ENCODE results near the gene NCEH1.
"Not testable (repeated sequence)": the region's sequence is repeated elsewhere in the genome, so short reads cannot be mapped to it uniquely, and the experiment has no call there.

Gene NCEH1

GRCh38 chr3:172596394-172596706, 114.5 kb downstream of the NCEH1 start:
- TF ChIP-seq CSDC2 (CRISPR knock-in tag; IDR thresholded peaks at IDR 0.05) (no peak), BACH2 (CRISPR knock-in tag; IDR thresholded peaks at IDR 0.05; ENCODE audit: borderline replicate concordance) (no peak), SNAI2 (CRISPR knock-in tag; IDR thresholded peaks at IDR 0.05) (no peak), RARB (CRISPR knock-in tag; IDR thresholded peaks at IDR 0.05) (no peak), ZNF70 (CRISPR knock-in tag; IDR thresholded peaks at IDR 0.05) (no peak), ESRRG (CRISPR knock-in tag; IDR thresholded peaks at IDR 0.05) (no peak), ARNTL (CRISPR knock-in tag; IDR thresholded peaks at IDR 0.05; ENCODE audit: borderline replicate concordance, low read depth) (no peak)
- no peak for ATAC-seq

- no peak for TF ChIP-seq ZNF70 (CRISPR knock-in tag; IDR thresholded peaks at IDR 0.05)
- no peak for TF ChIP-seq ISL1 (CRISPR knock-in tag; IDR thresholded peaks at IDR 0.05)
- TF ChIP-seq ZFP3 (CRISPR knock-in tag; IDR thresholded peaks at IDR 0.05) = no peak
- no peak for TF ChIP-seq ARNTL (CRISPR knock-in tag; IDR thresholded peaks at IDR 0.05; ENCODE audit: borderline replicate concordance, low read depth)
- TF ChIP-seq ZFP30 (CRISPR knock-in tag; IDR thresholded peaks at IDR 0.05) = no peak
- TF ChIP-seq, protein P1, sequence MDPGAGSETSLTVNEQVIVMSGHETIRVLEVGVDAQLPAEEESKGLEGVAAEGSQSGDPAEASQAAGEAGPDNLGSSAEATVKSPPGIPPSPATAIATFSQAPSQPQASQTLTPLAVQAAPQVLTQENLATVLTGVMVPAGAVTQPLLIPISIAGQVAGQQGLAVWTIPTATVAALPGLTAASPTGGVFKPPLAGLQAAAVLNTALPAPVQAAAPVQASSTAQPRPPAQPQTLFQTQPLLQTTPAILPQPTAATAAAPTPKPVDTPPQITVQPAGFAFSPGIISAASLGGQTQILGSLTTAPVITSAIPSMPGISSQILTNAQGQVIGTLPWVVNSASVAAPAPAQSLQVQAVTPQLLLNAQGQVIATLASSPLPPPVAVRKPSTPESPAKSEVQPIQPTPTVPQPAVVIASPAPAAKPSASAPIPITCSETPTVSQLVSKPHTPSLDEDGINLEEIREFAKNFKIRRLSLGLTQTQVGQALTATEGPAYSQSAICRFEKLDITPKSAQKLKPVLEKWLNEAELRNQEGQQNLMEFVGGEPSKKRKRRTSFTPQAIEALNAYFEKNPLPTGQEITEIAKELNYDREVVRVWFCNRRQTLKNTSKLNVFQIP (CRISPR knock-in tag; IDR thresholded peaks at IDR 0.05; ENCODE audit: borderline replicate concordance, low read depth) = no peak
- TF ChIP-seq OSR1 (CRISPR knock-in tag; IDR thresholded peaks at IDR 0.05) = no peak
- TF ChIP-seq, protein P2, sequence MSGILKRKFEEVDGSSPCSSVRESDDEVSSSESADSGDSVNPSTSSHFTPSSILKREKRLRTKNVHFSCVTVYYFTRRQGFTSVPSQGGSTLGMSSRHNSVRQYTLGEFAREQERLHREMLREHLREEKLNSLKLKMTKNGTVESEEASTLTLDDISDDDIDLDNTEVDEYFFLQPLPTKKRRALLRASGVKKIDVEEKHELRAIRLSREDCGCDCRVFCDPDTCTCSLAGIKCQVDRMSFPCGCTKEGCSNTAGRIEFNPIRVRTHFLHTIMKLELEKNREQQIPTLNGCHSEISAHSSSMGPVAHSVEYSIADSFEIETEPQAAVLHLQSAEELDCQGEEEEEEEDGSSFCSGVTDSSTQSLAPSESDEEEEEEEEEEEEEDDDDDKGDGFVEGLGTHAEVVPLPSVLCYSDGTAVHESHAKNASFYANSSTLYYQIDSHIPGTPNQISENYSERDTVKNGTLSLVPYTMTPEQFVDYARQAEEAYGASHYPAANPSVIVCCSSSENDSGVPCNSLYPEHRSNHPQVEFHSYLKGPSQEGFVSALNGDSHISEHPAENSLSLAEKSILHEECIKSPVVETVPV (CRISPR knock-in tag; IDR thresholded peaks at IDR 0.05) = no peak
- no peak for TF ChIP-seq SNAI2 (CRISPR knock-in tag; IDR thresholded peaks at IDR 0.05)
- TF ChIP-seq TSHZ2 (CRISPR knock-in tag; IDR thresholded peaks at IDR 0.05) = no peak
- no peak for TF ChIP-seq ESRRG (CRISPR knock-in tag; IDR thresholded peaks at IDR 0.05)
- TF ChIP-seq TOX (CRISPR knock-in tag; IDR thresholded peaks at IDR 0.05; ENCODE audit: borderline replicate concordance) = no peak
- TF ChIP-seq PPARA (CRISPR knock-in tag; IDR thresholded peaks at IDR 0.05; ENCODE audit: borderline replicate concordance) = no peak
- no peak for TF ChIP-seq TCF4 (CRISPR knock-in tag; IDR thresholded peaks at IDR 0.05; ENCODE audit: borderline replicate concordance)
- TF ChIP-seq ZNF8 (CRISPR knock-in tag; IDR thresholded peaks at IDR 0.05) = no peak
- TF ChIP-seq, protein P3, sequence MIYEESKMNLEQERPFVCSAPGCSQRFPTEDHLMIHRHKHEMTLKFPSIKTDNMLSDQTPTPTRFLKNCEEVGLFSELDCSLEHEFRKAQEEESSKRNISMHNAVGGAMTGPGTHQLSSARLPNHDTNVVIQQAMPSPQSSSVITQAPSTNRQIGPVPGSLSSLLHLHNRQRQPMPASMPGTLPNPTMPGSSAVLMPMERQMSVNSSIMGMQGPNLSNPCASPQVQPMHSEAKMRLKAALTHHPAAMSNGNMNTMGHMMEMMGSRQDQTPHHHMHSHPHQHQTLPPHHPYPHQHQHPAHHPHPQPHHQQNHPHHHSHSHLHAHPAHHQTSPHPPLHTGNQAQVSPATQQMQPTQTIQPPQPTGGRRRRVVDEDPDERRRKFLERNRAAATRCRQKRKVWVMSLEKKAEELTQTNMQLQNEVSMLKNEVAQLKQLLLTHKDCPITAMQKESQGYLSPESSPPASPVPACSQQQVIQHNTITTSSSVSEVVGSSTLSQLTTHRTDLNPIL (CRISPR knock-in tag; IDR thresholded peaks at IDR 0.05; ENCODE audit: low read depth) = no peak
- no peak for TF ChIP-seq GLIS3 (CRISPR knock-in tag; IDR thresholded peaks at IDR 0.05)
- no peak for TF ChIP-seq CSDC2 (CRISPR knock-in tag; IDR thresholded peaks at IDR 0.05)
- TF ChIP-seq ZNF565 (CRISPR knock-in tag; conservative IDR thresholded peaks at IDR 0.05; ENCODE audit: low read depth) = no peak
- 0 out of 3 replicates have a peak, but pooled peaks have one; percentile 39 for ATAC-seq
These were observed 115.0 kb downstream of the NCEH1 start for GRCh38 chr3:172595664-172596393.

DNA sequence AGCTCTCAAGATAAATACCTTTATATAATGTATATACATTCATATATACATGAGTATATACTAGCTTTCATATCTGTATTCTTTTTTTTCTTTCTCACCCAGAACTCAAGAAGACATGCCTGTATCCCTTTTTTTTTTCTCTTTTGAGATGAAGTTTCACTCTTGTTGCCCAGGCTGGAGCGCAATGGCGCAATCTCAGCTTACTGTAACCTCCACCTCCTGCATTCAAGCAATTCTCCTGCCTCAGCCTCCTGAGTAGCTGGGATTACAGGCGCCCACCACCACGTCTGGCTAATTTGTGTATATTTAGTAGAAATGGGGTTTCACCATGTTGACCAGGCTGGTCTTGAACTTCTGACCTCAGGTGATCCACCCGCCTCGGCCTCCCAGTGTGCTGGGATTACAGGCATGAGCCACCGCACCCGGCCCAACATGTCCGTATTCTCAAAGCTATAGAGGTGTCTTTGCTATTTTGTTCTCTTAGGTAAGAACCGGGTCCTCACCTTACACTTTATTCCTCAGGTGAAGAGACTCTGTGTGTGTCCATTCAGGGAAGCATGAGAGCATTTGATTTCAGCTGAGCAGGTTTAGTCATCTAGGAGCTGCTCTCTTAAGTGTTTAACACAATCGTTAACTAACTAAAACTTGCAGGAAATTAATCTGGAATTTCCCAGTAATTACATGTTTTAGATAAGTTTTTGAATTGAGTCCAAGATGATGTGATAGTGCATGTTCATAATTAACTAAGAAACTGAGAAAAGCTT, 115.8 kb downstream of the NCEH1 start:
- ATAC-seq = not testable (repeated sequence)

All from SK-N-SH treated with all-trans-retinoic acid at 6 μM for 48 hours (cell line).